HG02885 (cell line): ENCODE data around the gene NR1I2.

ENCODE experiments used
- ATAC-seq: cut with Tn5 transposase; IDR thresholded peaks from one replicate; pipeline ENCODE4 v1.9.1; 2021; ENCODE audit warnings: mild to moderate bottlenecking; ENCODE audit not compliant: unreplicated experiment, poor library complexity

NR1I2 gene

GRCh38 chr3:119778811-119779210 lies 3.1 kb upstream of the NR1I2 start:
- no peak for ATAC-seq

- ATAC-seq: no peak
Observed at GRCh38 chr3:119779731-119780383, 2.0 kb upstream of the NR1I2 start.

- ATAC-seq: no peak
Observed at GRCh38 chr3:119782460-119782859, 559 bp downstream of the NR1I2 start.

GRCh38 chr3:119783255-119783654 lies 1.4 kb downstream of the NR1I2 start:
- no peak for ATAC-seq

- no peak for ATAC-seq
Observed at GRCh38 chr3:119783883-119784282, 2.0 kb downstream of the NR1I2 start.

- ATAC-seq: no peak
Observed at GRCh38 chr3:119786409-119786808, 4.5 kb downstream of the NR1I2 start.

GRCh38 chr3:119790369-119790768 lies 8.5 kb downstream of the NR1I2 start:
- no peak for ATAC-seq

GRCh38 chr3:119792270-119792669 lies 10.4 kb downstream of the NR1I2 start:
- no peak for ATAC-seq

GRCh38 chr3:119794401-119794800 lies 12.5 kb downstream of the NR1I2 start:
- no peak for ATAC-seq

- no peak for ATAC-seq
Observed at GRCh38 chr3:119794971-119795612, 13.2 kb downstream of the NR1I2 start.

GRCh38 chr3:119795849-119796248 lies 13.9 kb downstream of the NR1I2 start:
- ATAC-seq: no peak

- ATAC-seq: no peak
Observed at GRCh38 chr3:119796368-119796767, 14.5 kb downstream of the NR1I2 start.

GRCh38 chr3:119796785-119797184 lies 14.9 kb downstream of the NR1I2 start:
- no peak for ATAC-seq

GRCh38 chr3:119800844-119801243 lies 18.9 kb downstream of the NR1I2 start:
- ATAC-seq: no peak

- ATAC-seq: no peak
Observed at GRCh38 chr3:119808244-119808643, 26.3 kb downstream of the NR1I2 start.

- no peak for ATAC-seq
Observed at GRCh38 chr3:119808843-119809242, 26.9 kb downstream of the NR1I2 start.

GRCh38 chr3:119809249-119810017 lies 27.5 kb downstream of the NR1I2 start:
- ATAC-seq: peak; percentile 30

GRCh38 chr3:119810018-119810435 lies 28.1 kb downstream of the NR1I2 start:
- peak; percentile 87 for ATAC-seq

- no peak for ATAC-seq
Observed at GRCh38 chr3:119812491-119813058, 30.7 kb downstream of the NR1I2 start.

- ATAC-seq: no peak
Observed at GRCh38 chr3:119815716-119816115, 33.8 kb downstream of the NR1I2 start.

- no peak for ATAC-seq
Observed at GRCh38 chr3:119817071-119817470, 35.2 kb downstream of the NR1I2 start.
